GM19025 (cell line): Measurements from ENCODE around the gene IFNAR1.
"Not testable (repeated sequence)": the region's sequence is repeated elsewhere in the genome, so short reads cannot be mapped to it uniquely, and the experiment has no call there.

Experiments used
- ATAC-seq: cut with Tn5 transposase; IDR thresholded peaks from one replicate; pipeline ENCODE4 v1.9.1; 2021; ENCODE audit warnings: mild to moderate bottlenecking, low read depth, moderate library complexity; ENCODE audit not compliant: unreplicated experiment

The IFNAR1 gene

GRCh38 chr21:33305344-33305671 lies 19.5 kb upstream of the IFNAR1 start:
- ATAC-seq = no peak

DNA sequence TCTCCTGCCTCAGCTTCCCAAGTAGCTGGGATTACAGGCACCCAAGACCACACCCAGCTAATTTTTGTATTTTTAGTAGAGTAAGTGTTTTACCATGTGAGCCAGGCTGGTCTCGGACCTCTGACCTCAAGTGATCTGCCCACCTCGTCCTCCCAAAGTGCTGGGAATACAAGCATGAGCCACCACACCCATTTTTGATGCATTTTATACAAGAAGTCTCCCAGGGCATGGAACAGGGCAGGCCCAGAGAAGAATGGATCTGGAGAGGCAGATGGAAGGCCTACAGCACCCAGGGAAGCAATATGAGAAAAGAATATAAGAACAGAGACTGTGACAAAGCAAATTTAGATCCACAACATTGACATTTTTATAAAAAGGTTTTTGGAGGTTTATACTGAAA lies 18.8 kb upstream of the IFNAR1 start:
- ATAC-seq = no peak

GRCh38 chr21:33308586-33309490 lies 15.9 kb upstream of the IFNAR1 start:
- peak; percentile 72 for ATAC-seq

GRCh38 chr21:33309778-33310177 lies 15.0 kb upstream of the IFNAR1 start:
- no peak for ATAC-seq

DNA sequence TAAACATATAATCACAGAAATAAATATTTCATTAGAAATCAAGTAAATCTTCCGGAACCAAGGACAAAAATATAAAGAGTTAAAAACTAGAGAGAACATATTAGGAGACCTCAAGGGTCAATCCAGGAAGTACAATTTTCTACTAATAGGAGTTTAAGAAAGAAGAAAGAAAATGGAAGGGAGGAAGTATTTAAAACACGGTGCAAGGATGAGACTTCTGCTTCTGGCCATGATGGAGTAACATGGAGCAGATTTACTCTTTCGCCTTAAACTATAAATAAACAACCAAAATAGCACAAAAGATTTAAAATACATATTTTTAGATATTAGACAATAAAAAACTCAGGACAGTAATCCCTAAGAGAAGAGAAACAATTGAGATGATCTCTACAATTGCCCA lies 12.6 kb upstream of the IFNAR1 start:
- no peak for ATAC-seq

GRCh38 chr21:33313183-33313582 lies 11.6 kb upstream of the IFNAR1 start:
- ATAC-seq = no peak

DNA sequence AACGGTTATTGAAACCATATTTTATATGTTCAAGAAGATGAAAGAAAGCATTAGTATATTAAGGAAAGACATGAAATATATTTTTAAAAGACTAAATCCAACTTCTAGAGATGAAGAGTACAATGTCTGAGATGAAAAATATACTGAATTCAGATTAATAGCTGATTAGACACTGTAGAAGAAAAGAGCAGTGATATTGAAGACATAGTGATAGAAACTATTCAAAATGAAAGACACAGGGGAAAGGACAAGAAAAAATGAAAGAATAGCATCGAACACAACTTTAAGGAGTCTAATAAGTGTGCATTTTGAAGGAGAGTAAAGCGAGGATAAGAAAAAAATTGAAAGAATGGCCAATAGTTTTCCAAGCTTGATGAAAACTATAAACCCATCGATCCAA lies 11.2 kb upstream of the IFNAR1 start:
- ATAC-seq = no peak

GRCh38 chr21:33314111-33314510 lies 10.7 kb upstream of the IFNAR1 start:
- no peak for ATAC-seq

- ATAC-seq = no peak
Observed at GRCh38 chr21:33315946-33316710, 8.6 kb upstream of the IFNAR1 start.

DNA sequence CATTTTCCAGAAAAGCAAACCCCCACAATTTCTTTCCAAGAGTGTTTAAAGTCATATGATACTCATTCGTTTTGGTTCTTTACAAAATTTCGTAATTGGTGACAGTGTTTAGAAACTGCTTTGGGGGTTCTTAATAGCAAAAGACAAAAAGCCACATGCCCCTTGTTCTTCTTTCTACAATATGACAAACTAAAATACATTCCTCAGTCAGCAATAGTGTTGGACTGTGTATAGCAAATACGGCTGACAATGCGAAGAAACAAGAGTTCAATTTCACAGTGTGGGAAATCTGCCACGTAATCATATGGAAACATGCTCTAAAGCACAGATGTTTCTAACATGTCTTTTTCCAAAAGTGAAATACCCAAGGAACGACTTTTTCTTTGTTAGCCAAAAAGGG lies 7.6 kb upstream of the IFNAR1 start:
- no peak for ATAC-seq

- ATAC-seq = no peak
Observed at GRCh38 chr21:33317786-33318486, 6.8 kb upstream of the IFNAR1 start.

DNA sequence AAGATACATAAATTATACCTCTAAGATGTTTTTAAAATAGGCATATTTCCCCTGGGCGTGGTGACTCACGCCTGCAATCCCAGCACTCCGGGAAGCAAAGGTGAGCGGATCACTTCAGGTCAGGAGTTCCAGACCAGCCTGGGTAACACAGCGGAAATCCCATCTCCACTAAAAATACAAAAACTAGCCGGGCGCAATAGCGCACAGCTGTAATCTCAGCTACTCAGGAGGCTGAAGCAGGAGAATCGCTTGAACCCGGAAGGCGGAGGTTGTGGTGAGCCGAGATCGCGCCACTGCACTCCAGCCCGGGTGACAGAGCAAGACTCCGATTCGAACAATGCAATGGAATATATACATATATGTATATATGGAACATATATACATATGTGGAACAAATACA lies 3.8 kb upstream of the IFNAR1 start:
- not testable (repeated sequence) for ATAC-seq

GRCh38 chr21:33323610-33324009 lies 1.2 kb upstream of the IFNAR1 start:
- not testable (repeated sequence) for ATAC-seq

DNA sequence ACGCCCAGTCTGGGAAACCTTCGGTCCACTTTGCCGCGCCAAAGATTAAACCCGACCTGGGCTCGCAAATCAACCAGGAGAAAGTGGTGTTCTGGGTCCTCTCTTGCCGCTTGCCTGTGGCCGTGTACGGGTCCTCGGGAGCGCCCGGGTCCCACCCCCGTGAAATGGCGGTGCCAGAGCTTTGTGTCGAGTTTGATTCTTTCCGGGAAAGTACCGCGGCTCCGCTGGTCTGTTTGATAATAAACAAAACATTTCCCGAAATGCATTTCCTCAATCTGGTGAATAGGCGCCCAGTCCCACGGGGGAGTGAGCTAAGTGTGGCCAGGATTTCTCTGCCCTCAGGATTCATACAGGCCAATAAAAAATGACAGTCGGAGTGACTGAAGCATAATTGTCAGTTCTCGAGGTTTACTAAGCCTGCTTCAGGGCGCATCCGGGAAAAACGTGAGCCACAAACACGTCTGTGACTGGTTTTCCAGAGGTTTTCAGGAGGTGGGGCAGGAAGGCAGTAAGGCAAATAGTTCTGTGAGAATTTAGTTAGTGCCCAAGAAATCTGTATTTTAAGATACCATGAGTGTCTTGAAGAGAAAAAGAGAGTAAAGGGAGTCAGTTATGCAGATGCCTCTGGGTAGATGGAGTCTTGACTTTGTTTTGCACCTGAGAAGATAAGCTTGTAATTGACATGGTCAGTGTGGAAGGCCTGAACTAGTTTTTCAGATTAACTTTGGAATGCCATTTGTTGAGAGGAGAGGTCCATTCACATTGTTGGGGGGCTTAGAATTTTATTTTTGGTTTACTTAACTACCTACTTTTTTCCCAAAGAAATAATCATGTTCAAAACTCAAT lies 675 bp downstream of the IFNAR1 start:
- ATAC-seq = peak; percentile 29

GRCh38 chr21:33327326-33327725 lies 2.6 kb downstream of the IFNAR1 start:
- ATAC-seq = no peak

DNA sequence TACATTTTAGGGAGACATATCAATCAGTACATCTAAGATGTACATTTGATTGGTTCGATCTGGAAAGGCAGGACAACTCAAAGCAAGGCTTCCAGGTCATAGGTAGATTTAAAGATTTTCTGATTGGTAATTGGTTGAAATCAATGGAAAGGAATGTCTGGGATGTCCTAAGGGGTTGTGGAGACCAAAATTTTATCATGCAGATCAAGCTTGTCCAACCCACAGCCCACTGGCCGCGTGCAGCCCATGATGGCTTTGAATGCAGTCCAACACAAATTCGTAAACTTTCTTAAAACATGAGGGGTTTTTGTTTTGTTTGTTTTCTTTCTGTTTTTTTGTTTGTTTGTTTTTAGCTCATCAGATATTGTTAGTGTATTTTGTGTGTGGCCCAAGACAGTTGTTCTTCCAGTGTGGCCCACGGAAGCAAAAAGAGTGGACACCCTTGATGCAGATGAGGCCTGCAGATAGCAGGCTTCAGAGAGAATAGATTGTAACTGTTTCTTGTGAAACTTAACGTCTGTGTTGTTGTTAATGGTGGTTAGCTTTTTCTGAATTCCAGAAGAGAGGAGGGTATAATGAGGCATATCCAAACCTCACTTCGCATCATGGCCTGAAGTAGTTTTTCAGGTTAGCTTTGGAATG lies 3.1 kb downstream of the IFNAR1 start:
- no peak for ATAC-seq

DNA sequence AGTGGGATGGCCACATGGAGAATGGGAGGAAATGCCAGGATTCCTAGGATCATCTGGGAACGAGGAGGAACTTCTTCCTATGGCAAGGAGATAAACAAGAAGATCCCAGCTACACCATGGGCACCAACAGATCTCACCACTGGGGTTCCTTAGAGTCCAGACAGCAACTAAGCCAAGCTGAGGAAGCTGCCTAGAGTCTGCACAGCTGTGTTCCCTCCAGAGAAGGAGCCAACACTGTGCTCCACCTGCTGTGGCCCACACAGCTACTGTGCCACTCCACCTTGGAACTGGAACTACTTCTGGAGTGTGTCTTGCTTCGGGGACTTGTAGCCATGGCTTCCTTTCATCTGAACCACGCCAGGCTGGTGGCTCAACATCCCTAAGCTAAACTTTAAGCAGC lies 6.0 kb downstream of the IFNAR1 start:
- no peak for ATAC-seq

DNA sequence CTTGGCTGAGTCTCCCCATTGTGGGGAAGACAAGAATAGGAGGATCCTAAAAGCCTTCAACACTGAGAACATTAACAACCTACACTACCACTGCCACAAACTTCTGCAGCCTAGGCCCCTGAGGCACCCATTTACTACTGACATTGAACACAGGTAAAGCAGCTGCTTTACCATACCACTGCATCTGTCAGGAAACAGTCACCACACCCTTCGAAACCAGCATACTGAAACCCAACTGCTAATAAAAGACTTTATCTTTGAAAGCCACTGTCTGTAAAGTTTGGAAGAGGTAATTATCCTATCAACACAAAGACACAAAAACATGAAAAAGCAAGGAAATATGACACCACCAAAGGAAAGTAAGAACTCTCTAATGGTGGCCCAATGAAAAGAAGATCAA lies 7.4 kb downstream of the IFNAR1 start:
- ATAC-seq = peak; percentile 83

DNA sequence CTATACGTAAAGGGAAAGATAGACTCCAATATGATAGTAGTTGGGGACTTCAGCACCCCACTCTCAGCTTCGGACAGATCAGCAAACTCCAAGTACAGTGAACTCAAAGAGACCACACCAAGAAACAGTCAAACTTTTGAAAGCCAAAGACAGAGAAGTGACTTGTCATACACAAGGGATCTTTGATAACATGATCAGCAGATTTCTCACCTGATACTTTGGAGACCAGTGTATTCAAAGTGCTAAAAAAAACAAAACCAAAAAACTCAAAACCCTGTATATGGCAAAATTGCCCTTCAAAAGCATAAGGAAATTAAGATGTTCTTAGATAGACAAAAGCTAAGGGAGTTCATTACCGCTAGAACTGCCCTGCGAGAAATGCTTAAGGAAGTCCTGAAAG lies 9.4 kb downstream of the IFNAR1 start:
- ATAC-seq = no peak

- ATAC-seq = no peak
Observed at GRCh38 chr21:33334824-33335223, 10.1 kb downstream of the IFNAR1 start.
